ENCODE results near the gene TRAF5.
"Not testable (repeated sequence)": the region's sequence is repeated elsewhere in the genome, so short reads cannot be mapped to it uniquely, and the experiment has no call there.

Gene TRAF5

GRCh38 chr1:211347077-211347844 is 20.6 kb downstream of the TRAF5 start:
- no peak for FAIRE-seq

- FAIRE-seq = no peak
These were observed 21.9 kb downstream of the TRAF5 start for GRCh38 chr1:211348547-211348946.

GRCh38 chr1:211349741-211350140 is 23.1 kb downstream of the TRAF5 start:
- FAIRE-seq = no peak

- not testable (repeated sequence) for FAIRE-seq
These were observed 25.4 kb downstream of the TRAF5 start for GRCh38 chr1:211352055-211352454.

GRCh38 chr1:211352465-211352864 is 25.8 kb downstream of the TRAF5 start:
- no peak for FAIRE-seq

GRCh38 chr1:211352985-211353515 is 26.4 kb downstream of the TRAF5 start:
- no peak for FAIRE-seq

- no peak for FAIRE-seq
These were observed 27.1 kb downstream of the TRAF5 start for GRCh38 chr1:211353562-211354212.

GRCh38 chr1:211355873-211356272 is 29.2 kb downstream of the TRAF5 start:
- FAIRE-seq = no peak

- FAIRE-seq = no peak
These were observed 30.2 kb downstream of the TRAF5 start for GRCh38 chr1:211356723-211357407.

- no peak for FAIRE-seq
These were observed 32.1 kb downstream of the TRAF5 start for GRCh38 chr1:211358685-211359084.

- no peak for FAIRE-seq
These were observed 33.2 kb downstream of the TRAF5 start for GRCh38 chr1:211359876-211360275.

- no peak for FAIRE-seq
These were observed 34.6 kb downstream of the TRAF5 start for GRCh38 chr1:211361202-211361601.

- no peak for FAIRE-seq
These were observed 43.0 kb downstream of the TRAF5 start for GRCh38 chr1:211369640-211370039.

GRCh38 chr1:211370669-211371068 is 44.0 kb downstream of the TRAF5 start:
- FAIRE-seq = no peak

GRCh38 chr1:211371406-211372105 is 44.9 kb downstream of the TRAF5 start:
- no peak for FAIRE-seq

- FAIRE-seq = no peak
These were observed 45.8 kb downstream of the TRAF5 start for GRCh38 chr1:211372463-211372862.

- FAIRE-seq = no peak
These were observed 48.6 kb downstream of the TRAF5 start for GRCh38 chr1:211375146-211375818.

GRCh38 chr1:211375949-211376348 is 49.3 kb downstream of the TRAF5 start:
- no peak for FAIRE-seq

GRCh38 chr1:211376807-211377470 is 50.3 kb downstream of the TRAF5 start:
- no peak for FAIRE-seq

GRCh38 chr1:211377539-211378450 is 51.2 kb downstream of the TRAF5 start:
- FAIRE-seq = no peak

- no peak for FAIRE-seq
These were observed 52.2 kb downstream of the TRAF5 start for GRCh38 chr1:211378844-211379243.
